SU-DHL-6 (cell line): ENCODE measurements around the gene FBXO47.

ENCODE experiments used
- H2AFZ ChIP-seq: fragments of 200-600 bp; sonication (generic); 2 replicates; pipeline ENCODE4 v1.6.1; 2014; ENCODE audit warnings: low read depth, mild to moderate bottlenecking, moderate library complexity, mixed read lengths, antibody characterized with exemption, low read length; ENCODE audit not compliant: severe bottlenecking
- H3F3A ChIP-seq: fragments of 200-600 bp; shearing (Covaris generic); 2 replicates; pipeline ENCODE4 v1.6.0; 2016; ENCODE audit warnings: antibody characterized with exemption, mild to moderate bottlenecking; ENCODE audit not compliant: insufficient read depth
- H3K27ac ChIP-seq: fragments of 200-600 bp; sonication (generic); 2 replicates; pipeline ENCODE4 v1.5.1; 2016; ENCODE audit warnings: low read depth, mild to moderate bottlenecking, low read length, moderate library complexity, mixed read lengths
- H3K27me3 ChIP-seq: fragments of 200-600 bp; sonication (generic), shearing (Covaris generic); 2 replicates; pipeline ENCODE4 v1.6.0; 2014; ENCODE audit warnings: mild to moderate bottlenecking, low read length
- H3K36me3 ChIP-seq: fragments of 200-600 bp; sonication (generic); 2 replicates; pipeline ENCODE4 v1.6.1; 2014; ENCODE audit warnings: mild to moderate bottlenecking, low read length, mixed read lengths
- H3K4me2 ChIP-seq: fragments of 300-600, 200-600 bp; shearing (Covaris generic), sonication (generic); 2 replicates; pipeline ENCODE4 v1.6.0; 2014; ENCODE audit warnings: low read length, low read depth, mild to moderate bottlenecking; ENCODE audit not compliant: poor library complexity, severe bottlenecking
- H3K4me3 ChIP-seq: fragments of 200-600 bp; sonication (generic); 2 replicates; pipeline ENCODE4 v1.5.1; 2014; ENCODE audit warnings: antibody characterized with exemption, low read length, mild to moderate bottlenecking, mixed read lengths; ENCODE audit not compliant: insufficient read depth, poor library complexity, severe bottlenecking
- H3K79me2 ChIP-seq: fragments of 200-600 bp; sonication (generic); 2 replicates; pipeline ENCODE4 v1.6.1; 2014; ENCODE audit warnings: mild to moderate bottlenecking, low read length, moderate library complexity; ENCODE audit not compliant: insufficient read depth
- H3K9ac ChIP-seq: fragments of 200-600 bp; sonication (generic); 2 replicates; pipeline ENCODE4 v1.7.0; 2014; ENCODE audit warnings: mild to moderate bottlenecking, low read length
- H3K9me2 ChIP-seq: fragments of 200-600 bp; sonication (generic); replicated peaks from 2 replicates; pipeline ENCODE4 v1.6.1; 2014; ENCODE audit warnings: low read length; ENCODE audit not compliant: insufficient read depth
- H3K9me3 ChIP-seq: fragments of 200-600 bp; sonication (generic); 2 replicates; pipeline ENCODE4 v1.6.1; 2014; ENCODE audit warnings: low read length, mixed read lengths; ENCODE audit not compliant: insufficient read depth
- H4K20me1 ChIP-seq: fragments of 200-600 bp; sonication (generic); 2 replicates; pipeline ENCODE4 v1.6.1; 2014; ENCODE audit warnings: low read depth, mild to moderate bottlenecking, antibody characterized with exemption, low read length, moderate library complexity, mixed read lengths
- CTCF ChIP-seq: fragments of 200-600 bp; sonication (generic); IDR thresholded peaks from one replicate; pipeline ENCODE4 v1.5.1; 2017; ENCODE audit warnings: antibody characterized with exemption, mild to moderate bottlenecking, low read length, moderate library complexity; ENCODE audit not compliant: insufficient read depth, poor library complexity, severe bottlenecking
- EZH2phosphoT487 ChIP-seq: fragments of 200-600 bp; sonication (generic), shearing (Covaris generic); conservative IDR thresholded peaks from 2 replicates; pipeline ENCODE4 v1.6.1; 2018; ENCODE audit warnings: mild to moderate bottlenecking, antibody characterized with exemption, low read length, moderate library complexity, mixed read lengths

The FBXO47 gene

GRCh38 chr17:38982858-38983746, 15.9 kb upstream of the FBXO47 start:
- Histone ChIP-seq H2AFZ (no peak overlapping the region), H4K20me1 (no peaks in the 10 kb centered on the region), H3K9me2 (no peaks in the 10 kb centered on the region), H3K9ac (no peak overlapping the region), H3K79me2 (no peaks in the 10 kb centered on the region), H3K9me3 (no peaks in the 10 kb centered on the region), H3K4me3 (no peak overlapping the region), H3K36me3 (no peaks in the 10 kb centered on the region), H3K27ac (no peak overlapping the region), H3F3A (no peaks in the 10 kb centered on the region), H3K4me2 (no peak overlapping the region), H3K27me3 (no peaks in the 10 kb centered on the region)
- TF ChIP-seq EZH2phosphoT487 (no peak), CTCF (peak; percentile 79)

- H4K20me1 ChIP-seq, result no peaks in the 10 kb centered on the region
- TF ChIP-seq EZH2phosphoT487, result no peak
- no peak for TF ChIP-seq CTCF
- no peak overlapping the region for H3K9ac ChIP-seq
- H3K36me3 ChIP-seq, result no peaks in the 10 kb centered on the region
- H2AFZ ChIP-seq, result no peak overlapping the region
- no peak overlapping the region for H3K27ac ChIP-seq
- H3K9me2 ChIP-seq, result no peaks in the 10 kb centered on the region
- no peaks in the 10 kb centered on the region for H3K9me3 ChIP-seq
- no peaks in the 10 kb centered on the region for H3F3A ChIP-seq
- no peaks in the 10 kb centered on the region for H3K79me2 ChIP-seq
- no peaks in the 10 kb centered on the region for H3K27me3 ChIP-seq
- H3K4me3 ChIP-seq, result no peak overlapping the region
- H3K4me2 ChIP-seq, result no peak overlapping the region
Measured at GRCh38 chr17:38981636-38982035, 14.4 kb upstream of the FBXO47 start.

- H4K20me1 ChIP-seq, result no peaks in the 10 kb centered on the region
- no peak overlapping the region for H3K9ac ChIP-seq
- H3K9me3 ChIP-seq, result no peaks in the 10 kb centered on the region
- H3K9me2 ChIP-seq, result no peaks in the 10 kb centered on the region
- H2AFZ ChIP-seq, result no peak overlapping the region
- TF ChIP-seq CTCF (no peak), EZH2phosphoT487 (no peak)
- H3K27me3 ChIP-seq, result no peaks in the 10 kb centered on the region
- no peaks in the 10 kb centered on the region for H3K36me3 ChIP-seq
- H3F3A ChIP-seq, result no peaks in the 10 kb centered on the region
- no peaks in the 10 kb centered on the region for H3K79me2 ChIP-seq
- no peak overlapping the region for H3K27ac ChIP-seq
- H3K4me2 ChIP-seq, result no peak overlapping the region
- H3K4me3 ChIP-seq, result no peak overlapping the region
Measured at GRCh38 chr17:38980490-38981217, 13.5 kb upstream of the FBXO47 start.
